HUES64 (cell line): ENCODE results near the gene UNC93B1.

ENCODE experiments used
- H3K27ac ChIP-seq: 2 replicates; pipeline ENCODE4 v1.7.0; 2013; ENCODE audit warnings: low read depth, low read length, inconsistent platforms
- H3K27me3 ChIP-seq: 2 replicates; pipeline ENCODE4 v1.6.1; 2013; ENCODE audit warnings: mild to moderate bottlenecking, low read length; ENCODE audit not compliant: insufficient read depth
- H3K36me3 ChIP-seq: 2 replicates; pipeline ENCODE4 v1.6.1; 2013; ENCODE audit warnings: mild to moderate bottlenecking, low read length; ENCODE audit not compliant: insufficient read depth
- H3K4me1 ChIP-seq: 2 replicates; pipeline ENCODE4 v1.6.1; 2013; ENCODE audit warnings: mild to moderate bottlenecking, low read length, moderate library complexity; ENCODE audit not compliant: insufficient read depth
- H3K4me3 ChIP-seq: 2 replicates; pipeline ENCODE4 v1.5.1; 2013; ENCODE audit warnings: mild to moderate bottlenecking, low read length, moderate library complexity
- H3K9ac ChIP-seq: 2 replicates; pipeline ENCODE4 v1.6.1; 2013; ENCODE audit warnings: mild to moderate bottlenecking, low read depth, low read length
- H3K9me3 ChIP-seq: 2 replicates; pipeline ENCODE4 v1.6.1; 2013; ENCODE audit warnings: low read depth, low read length; ENCODE audit not compliant: insufficient read depth
- WGBS: fragments of 150-250, 120-280 bp; methylation state at CpG from one replicate; pipeline ENCODE4 v1.1.7; 2013; ENCODE audit warnings: missing lambda C conversion rate; 5-methylcytosine and 5-hydroxymethylcytosine counted together

The UNC93B1 gene

GRCh38 chr11:68044145-68044813, 40.4 kb upstream of the UNC93B1 start:
- no peaks in the 10 kb centered on the region for H3K36me3 ChIP-seq
- 0 out of 2 replicates have a peak, but pooled peaks cover 10% of the 10 kb centered on the region for H3K4me1 ChIP-seq
- no peaks in the 10 kb centered on the region for H3K27me3 ChIP-seq
- no peak overlapping the region for H3K4me3 ChIP-seq
- no peaks in the 10 kb centered on the region for H3K9me3 ChIP-seq
- 84% methylated on average over 24 of the region's 24 CpGs for WGBS
- H3K27ac ChIP-seq, result no peak overlapping the region
- no peak overlapping the region for H3K9ac ChIP-seq

GRCh38 chr11:68043349-68044144, 39.6 kb upstream of the UNC93B1 start:
- H3K9me3 ChIP-seq, result no peaks in the 10 kb centered on the region
- H3K9ac ChIP-seq, result no peak overlapping the region
- no peaks in the 10 kb centered on the region for H3K36me3 ChIP-seq
- peaks cover 10% of the 10 kb centered on the region; the same call in 1 of the 2 replicates for H3K4me1 ChIP-seq
- WGBS, result 89% methylated on average over 36 of the region's 36 CpGs
- no peak overlapping the region for H3K27ac ChIP-seq
- H3K4me3 ChIP-seq, result no peak overlapping the region
- no peaks in the 10 kb centered on the region for H3K27me3 ChIP-seq

GRCh38 chr11:68043029-68043348, 39.1 kb upstream of the UNC93B1 start:
- WGBS, result 89% methylated on average over 8 of the region's 8 CpGs
- no peaks in the 10 kb centered on the region for H3K36me3 ChIP-seq

GRCh38 chr11:68042219-68043028, 38.5 kb upstream of the UNC93B1 start:
- no peaks in the 10 kb centered on the region for H3K9me3 ChIP-seq
- H3K36me3 ChIP-seq, result no peaks in the 10 kb centered on the region
- no peaks in the 10 kb centered on the region for H3K27me3 ChIP-seq
- H3K9ac ChIP-seq, result no peak overlapping the region
- H3K4me1 ChIP-seq, result peaks cover 15% of the 10 kb centered on the region; the same call in 1 of the 2 replicates
- no peak overlapping the region for H3K27ac ChIP-seq
- 91% methylated on average over 27 of the region's 27 CpGs for WGBS
- no peak overlapping the region for H3K4me3 ChIP-seq

More at GRCh38 chr11:68043029-68043348, 39.1 kb upstream of the UNC93B1 start:
- Histone ChIP-seq H3K4me1 (peaks cover 15% of the 10 kb centered on the region; the same call in 1 of the 2 replicates), H3K4me3 (no peak overlapping the region), H3K27me3 (no peaks in the 10 kb centered on the region), H3K9me3 (no peaks in the 10 kb centered on the region), H3K27ac (no peak overlapping the region), H3K9ac (no peak overlapping the region)

- H3K9ac ChIP-seq, result no peak overlapping the region
- H3K27ac ChIP-seq, result 0 out of 2 replicates have a peak overlapping the region, but pooled peaks have one; percentile 13
- peaks cover 15% of the 10 kb centered on the region; the same call in 1 of the 2 replicates for H3K4me1 ChIP-seq
- H3K9me3 ChIP-seq, result no peaks in the 10 kb centered on the region
- H3K4me3 ChIP-seq, result no peak overlapping the region
- WGBS, result 90% methylated on average over 12 of the region's 12 CpGs
- H3K36me3 ChIP-seq, result no peaks in the 10 kb centered on the region
- H3K27me3 ChIP-seq, result no peaks in the 10 kb centered on the region
These were observed 37.8 kb upstream of the UNC93B1 start for GRCh38 chr11:68041617-68042218.

GRCh38 chr11:68040957-68041591, 37.2 kb upstream of the UNC93B1 start:
- 92% methylated on average over 23 of the region's 23 CpGs for WGBS
- no peak overlapping the region; the same call in 1 of the 2 replicates for H3K27ac ChIP-seq
- peaks cover 15% of the 10 kb centered on the region; the same call in 1 of the 2 replicates for H3K4me1 ChIP-seq
- H3K9ac ChIP-seq, result 0 out of 2 replicates have a peak overlapping the region, but pooled peaks have one; percentile 42
- H3K4me3 ChIP-seq, result no peak overlapping the region
- H3K9me3 ChIP-seq, result no peaks in the 10 kb centered on the region
- no peaks in the 10 kb centered on the region for H3K27me3 ChIP-seq
- H3K36me3 ChIP-seq, result no peaks in the 10 kb centered on the region

- peak overlapping the region; percentile 42; the same call in 1 of the 2 replicates for H3K9ac ChIP-seq
- H3K4me3 ChIP-seq, result no peak overlapping the region
- no peaks in the 10 kb centered on the region for H3K27me3 ChIP-seq
- H3K27ac ChIP-seq, result peak overlapping the region; percentile 34; the same call in 1 of the 2 replicates
- no peaks in the 10 kb centered on the region for H3K9me3 ChIP-seq
- 56% methylated on average over 21 of the region's 22 CpGs for WGBS
- H3K4me1 ChIP-seq, result peaks cover 15% of the 10 kb centered on the region; the same call in 1 of the 2 replicates
- H3K36me3 ChIP-seq, result peaks cover 3% of the 10 kb centered on the region; the same call in 1 of the 2 replicates
These were observed 36.4 kb upstream of the UNC93B1 start for GRCh38 chr11:68040101-68040956.

- 51% methylated on average over 9 of the region's 10 CpGs for WGBS
These were observed 35.7 kb upstream of the UNC93B1 start for GRCh38 chr11:68039526-68040086.

GRCh38 chr11:68038718-68039525, 35.0 kb upstream of the UNC93B1 start, which contains the start of gene TCIRG1:
Gene TCIRG1, plus strand, starts transcription at chr11:68039025. Its CDS starts 2,247 bp downstream, at chr11:68041272.
- H3K27ac ChIP-seq, result peak within 1 kb of the TSS; percentile 45
- no peaks in the 10 kb centered on the region for H3K27me3 ChIP-seq
- H3K36me3 ChIP-seq, result peaks cover 9% of the 10 kb centered on the region
- 12% methylated on average over 51 of the region's 51 CpGs for WGBS
- H3K4me1 ChIP-seq, result peaks cover 15% of the 10 kb centered on the region; the same call in 1 of the 2 replicates
- H3K9me3 ChIP-seq, result no peaks in the 10 kb centered on the region
- H3K9ac ChIP-seq, result peak within 1 kb of the TSS; percentile 31; the same call in 1 of the 2 replicates
- H3K4me3 ChIP-seq, result peak within 1 kb of the TSS; percentile 57

More at GRCh38 chr11:68039526-68040086, 35.7 kb upstream of the UNC93B1 start:
- H3K4me1 ChIP-seq, result peaks cover 15% of the 10 kb centered on the region; the same call in 1 of the 2 replicates
- H3K4me3 ChIP-seq, result peak overlapping the region; percentile 57
- H3K9me3 ChIP-seq, result no peaks in the 10 kb centered on the region
- H3K27me3 ChIP-seq, result no peaks in the 10 kb centered on the region
- peak overlapping the region; percentile 34; the same call in 1 of the 2 replicates for H3K27ac ChIP-seq
- peaks cover 5% of the 10 kb centered on the region; the same call in 1 of the 2 replicates for H3K36me3 ChIP-seq
- H3K9ac ChIP-seq, result no peak overlapping the region
